GM12801 (cell line): ENCODE data around the gene RIN3.

Experiments
- CTCF ChIP-seq: IDR thresholded peaks from one replicate; pipeline ENCODE4 v1.5.1; 2011; ENCODE audit warnings: control low read depth; ENCODE audit not compliant: insufficient read length; ENCODE audit errors: extremely low read depth

RIN3 gene

DNA sequence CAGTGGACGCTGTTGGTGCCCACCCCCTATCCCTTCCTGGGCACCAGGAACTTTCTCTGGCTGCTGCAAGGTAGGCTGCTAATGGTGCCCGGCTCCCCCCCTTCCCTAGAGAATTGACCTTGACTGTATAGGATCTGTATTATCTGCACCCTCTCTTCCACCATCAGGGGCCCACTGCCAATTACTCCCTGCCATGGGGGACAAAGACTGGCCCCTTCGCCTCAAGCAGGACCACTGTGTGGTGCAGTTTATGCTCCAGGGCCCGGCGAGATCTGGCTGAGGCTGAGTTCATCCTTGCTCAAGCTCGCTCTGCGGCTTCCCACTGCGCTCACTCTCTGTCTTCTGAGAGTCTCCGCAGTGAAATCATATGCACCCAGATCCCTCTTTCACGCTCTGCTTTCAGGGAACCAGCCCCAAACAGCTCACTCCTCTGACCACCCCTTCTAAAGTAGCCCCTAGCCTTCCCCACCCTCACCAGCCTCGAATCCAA is 139.6 kb downstream of the RIN3 start:
- no peak for TF ChIP-seq CTCF

- no peak for TF ChIP-seq CTCF
Observed at GRCh38 chr14:92654239-92654901, 140.8 kb downstream of the RIN3 start.

DNA sequence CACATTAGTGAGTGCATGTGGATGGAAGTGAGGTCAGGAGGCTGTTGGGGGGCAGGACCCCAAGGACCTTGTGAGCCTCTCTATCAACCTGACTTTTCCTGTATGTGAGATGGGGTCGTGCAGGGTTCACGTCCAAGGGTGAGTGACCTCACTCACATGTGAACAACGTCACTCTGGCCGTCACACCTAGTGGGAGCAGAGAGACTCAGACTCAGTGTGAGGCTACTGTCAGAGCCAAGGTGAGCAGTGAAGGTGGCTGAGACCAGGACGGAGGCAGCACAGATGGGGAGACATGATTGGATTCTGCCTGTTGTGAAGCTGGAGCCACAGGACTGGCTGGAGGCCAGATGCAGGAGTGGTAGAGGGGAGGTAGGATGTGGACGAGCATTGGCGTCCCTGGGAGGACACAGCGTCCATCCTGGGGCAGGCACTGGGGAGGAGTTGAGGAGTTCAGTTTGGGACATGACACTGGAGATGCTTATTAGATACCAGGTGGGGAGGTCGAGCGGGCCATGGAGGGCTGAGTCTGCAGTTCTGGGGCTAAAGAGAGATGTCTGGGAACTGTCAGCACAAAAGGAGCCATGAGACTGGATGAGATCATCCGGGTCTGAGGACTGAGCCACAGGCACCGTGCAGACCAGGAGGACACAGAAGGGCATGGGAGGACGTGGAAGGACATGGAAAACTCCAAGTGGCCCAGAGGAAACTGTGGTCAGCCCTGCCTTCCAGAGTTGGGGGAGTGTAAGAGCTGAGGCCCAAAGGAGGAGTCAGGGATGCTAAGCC is 142.0 kb downstream of the RIN3 start:
- no peak for TF ChIP-seq CTCF

- no peak for TF ChIP-seq CTCF
Observed at GRCh38 chr14:92656306-92657081, 142.9 kb downstream of the RIN3 start.

DNA sequence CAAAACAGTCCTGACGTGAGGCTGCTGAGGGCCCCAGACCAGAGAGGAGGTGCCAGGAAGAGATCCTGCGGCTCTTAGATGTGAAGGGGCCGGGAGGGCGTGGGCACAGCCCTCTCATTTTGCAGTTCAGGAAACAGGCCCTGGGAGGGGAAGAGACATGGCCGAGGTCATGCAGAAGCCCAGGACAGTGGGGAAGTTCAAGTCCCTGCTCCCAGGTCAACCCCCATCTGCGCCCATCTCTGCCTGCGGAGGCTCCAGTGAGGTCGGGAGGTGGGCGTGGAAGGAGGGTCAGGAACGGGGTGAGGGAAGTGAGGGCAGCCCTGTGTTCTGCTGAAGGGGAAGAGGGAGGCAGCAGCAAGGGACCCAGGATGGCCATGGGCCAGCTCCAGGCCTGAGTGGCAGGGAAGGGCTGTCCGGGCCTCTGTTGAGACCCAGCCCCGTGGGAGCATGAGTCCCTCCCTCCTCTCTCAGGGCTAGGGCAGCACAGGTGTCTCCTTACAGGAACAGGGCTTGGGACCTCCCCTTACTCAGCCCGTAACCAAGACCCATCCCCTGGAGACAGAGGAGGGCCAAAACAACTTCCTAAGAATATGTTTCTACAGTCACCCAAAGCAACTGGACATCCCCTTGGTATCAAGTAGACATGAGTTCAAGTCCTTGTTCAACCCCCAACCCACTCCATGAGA is 144.0 kb downstream of the RIN3 start:
- no peak for TF ChIP-seq CTCF

DNA sequence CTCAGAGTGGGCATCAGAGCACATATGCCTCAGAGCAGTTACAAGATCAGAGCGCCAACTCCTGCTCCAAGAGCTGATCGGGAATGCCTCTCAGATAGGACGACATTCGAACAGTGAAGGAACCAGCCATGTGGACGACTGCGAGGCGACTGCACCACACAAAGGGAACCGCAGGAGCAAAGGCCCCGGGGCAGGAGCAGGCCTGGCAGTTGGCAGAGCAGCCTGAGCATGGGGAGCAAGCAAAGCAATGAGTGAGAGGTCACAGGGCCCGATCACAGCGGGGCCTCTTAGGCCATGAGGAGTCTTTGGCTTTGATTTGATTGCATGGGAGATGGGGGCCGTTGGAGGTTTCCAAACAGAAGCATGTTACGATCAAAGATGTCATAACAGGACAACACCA is 144.6 kb downstream of the RIN3 start:
- no peak for TF ChIP-seq CTCF

DNA sequence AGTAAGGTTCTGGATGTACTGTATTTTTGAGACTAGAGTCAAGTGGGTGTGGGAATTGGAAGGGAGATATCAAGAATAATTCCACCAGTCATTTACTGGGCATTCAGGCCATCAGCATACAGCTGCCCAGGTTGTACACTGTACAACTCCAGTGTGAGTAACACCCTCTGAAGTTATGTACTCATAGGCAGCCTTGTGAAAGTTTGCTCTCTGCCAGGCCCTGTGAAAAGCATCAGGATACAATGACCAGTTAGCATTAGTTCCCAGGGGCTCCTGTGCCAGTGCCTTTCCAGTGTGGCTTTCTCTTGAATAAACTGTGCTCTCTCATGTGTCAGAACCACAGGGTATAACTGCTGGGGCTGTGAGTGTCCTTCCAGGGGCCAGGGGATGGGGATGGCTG is 145.1 kb downstream of the RIN3 start:
- TF ChIP-seq CTCF: no peak
